Choroid plexus epithelial cell (primary cell): ENCODE measurements around the gene BTBD3.

Source experiments
- DNase-seq: peaks from one replicate; pipeline ENCODE4 v3.0.0-alpha.2; 2010; ENCODE audit warnings: low read depth
- H3K4me3 ChIP-seq: 2 replicates; pipeline ENCODE4 v1.5.1; 2011; ENCODE audit warnings: low read depth, mild to moderate bottlenecking, control low read depth, low read length, moderate library complexity
- CTCF ChIP-seq: conservative IDR thresholded peaks from 2 replicates; pipeline ENCODE4 v1.5.1; 2011; ENCODE audit warnings: low read depth, mild to moderate bottlenecking, control low read depth, inconsistent platforms, low read length, moderate library complexity

The BTBD3 gene

GRCh38 chr20:11912659-11913415 lies 4.9 kb upstream of the BTBD3 start:
- DNase-seq, result no peak
- no peak for TF ChIP-seq CTCF
- H3K4me3 ChIP-seq, result no peak overlapping the region

- TF ChIP-seq CTCF, result no peak
- H3K4me3 ChIP-seq, result peak overlapping the region; percentile 27
- no peak for DNase-seq
These were observed 725 bp downstream of the BTBD3 start for GRCh38 chr20:11918391-11918845.

- H3K4me3 ChIP-seq, result peak overlapping the region; percentile 26
- peak; percentile 43 for DNase-seq
- TF ChIP-seq CTCF, result no peak
These were observed 1.3 kb downstream of the BTBD3 start for GRCh38 chr20:11918981-11919380.

- no peak for TF ChIP-seq CTCF
- no peak overlapping the region for H3K4me3 ChIP-seq
- DNase-seq, result no peak
These were observed 1.9 kb downstream of the BTBD3 start for GRCh38 chr20:11919581-11919980.

- no peak for TF ChIP-seq CTCF
- DNase-seq, result no peak
These were observed 2.4 kb downstream of the BTBD3 start for GRCh38 chr20:11920083-11920482.

GRCh38 chr20:11921321-11921720 lies 3.6 kb downstream of the BTBD3 start:
- TF ChIP-seq CTCF, result no peak
- no peak overlapping the region for H3K4me3 ChIP-seq
- no peak for DNase-seq

More at GRCh38 chr20:11920083-11920482, 2.4 kb downstream of the BTBD3 start:
- H3K4me3 ChIP-seq, result no peak overlapping the region

GRCh38 chr20:11922561-11922960 lies 4.9 kb downstream of the BTBD3 start:
- no peak overlapping the region for H3K4me3 ChIP-seq
- TF ChIP-seq CTCF, result no peak
- no peak for DNase-seq
